Measurements from ENCODE around the gene PC.

The PC gene

DNA sequence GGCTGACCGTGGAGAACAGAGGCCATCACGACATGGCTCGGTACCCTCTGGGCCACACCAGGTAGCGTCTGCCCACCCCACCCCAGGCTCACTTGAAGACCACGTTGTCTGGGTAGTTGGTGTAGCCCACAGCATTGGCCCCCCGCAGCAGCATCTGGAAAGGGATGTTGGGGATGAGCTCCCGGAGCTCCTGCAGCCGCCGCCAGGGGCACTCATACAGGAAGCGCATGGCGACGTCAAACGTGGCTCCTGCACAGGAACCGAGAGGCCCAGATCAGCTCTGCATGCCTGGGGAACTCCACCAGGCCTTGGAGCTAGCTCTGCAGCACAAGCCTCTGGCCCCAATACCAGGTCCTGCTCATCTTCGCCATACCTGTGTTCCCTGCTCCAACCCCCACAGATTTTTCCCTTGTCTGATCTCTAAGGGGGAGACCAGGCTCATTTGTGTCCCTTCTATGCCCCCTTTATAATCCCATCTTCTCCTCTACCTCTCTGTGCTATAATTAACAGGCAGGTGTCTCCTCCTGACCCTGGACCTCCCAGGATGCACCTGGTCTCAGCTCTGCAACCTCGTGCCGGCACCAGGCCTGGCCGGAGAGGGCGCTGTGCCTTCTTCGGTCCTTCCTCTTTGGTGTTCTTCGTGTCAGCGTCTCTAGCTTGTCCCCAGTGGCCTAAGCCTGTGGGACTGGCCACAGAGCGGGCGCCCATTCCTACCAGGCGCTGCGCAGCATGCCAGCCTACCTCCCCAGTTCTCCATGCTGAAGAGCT, 106.3 kb downstream of the PC start:
- peak; percentile 43 for DNase-seq

DNA sequence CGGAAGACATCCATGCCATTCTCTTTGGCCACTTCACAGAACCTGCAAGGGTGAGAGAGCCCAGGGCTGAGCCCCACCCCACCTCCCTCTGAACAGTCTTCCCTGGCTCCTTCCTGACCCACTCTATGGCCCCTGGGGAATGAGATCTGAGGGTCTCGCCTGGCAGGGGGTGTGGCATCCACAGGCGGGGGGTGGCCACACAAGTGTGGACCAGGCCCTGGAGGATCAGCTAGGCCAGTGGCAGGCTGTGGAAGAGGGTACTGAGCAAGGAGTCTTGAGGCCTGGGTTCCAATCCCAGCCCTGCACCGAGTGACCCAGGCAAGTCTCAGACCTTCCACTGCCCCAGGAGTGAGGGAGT, 107.0 kb downstream of the PC start:
- no peak for DNase-seq

- no peak for DNase-seq
These were observed 107.5 kb downstream of the PC start for GRCh38 chr11:66850588-66851238.

- DNase-seq = no peak
These were observed 108.0 kb downstream of the PC start for GRCh38 chr11:66850235-66850587.

DNA sequence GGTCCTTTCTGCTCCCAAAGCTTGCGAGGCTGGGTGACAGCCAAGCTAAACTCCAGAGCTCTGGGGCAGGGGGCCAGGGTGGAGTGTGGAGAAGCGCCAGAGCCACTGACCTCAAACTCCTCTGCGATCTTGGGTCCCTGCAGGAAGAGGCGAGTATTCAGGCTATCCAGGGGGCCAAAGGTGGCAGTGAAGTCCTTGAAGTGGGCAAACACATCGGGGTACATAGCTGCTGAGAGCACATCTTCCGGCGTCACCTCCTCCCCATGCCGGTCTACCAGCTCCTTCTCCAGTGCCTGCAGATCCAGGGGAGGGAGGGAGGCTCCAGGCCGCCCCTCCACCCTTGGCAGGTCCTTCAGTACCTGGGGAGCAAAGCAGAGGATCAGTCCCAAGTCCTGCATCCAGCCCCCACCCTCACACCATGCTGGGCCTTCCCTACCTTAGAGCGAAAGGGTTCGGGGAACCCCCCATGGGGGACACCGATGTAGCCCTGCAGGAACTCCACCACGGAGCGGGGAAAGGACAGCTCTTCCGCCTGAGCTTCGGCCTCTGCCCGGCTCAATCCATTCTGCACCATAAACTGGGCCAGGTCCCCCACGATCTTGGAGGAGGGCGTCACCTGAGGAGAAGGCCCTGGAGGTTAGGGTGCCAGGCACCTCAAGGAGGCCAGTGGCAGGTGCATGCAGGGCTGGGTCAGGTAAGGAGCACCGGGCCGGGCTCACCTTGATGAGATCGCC, 108.5 kb downstream of the PC start:
- DNase-seq = no peak

GRCh38 chr11:66848671-66849500, 109.3 kb downstream of the PC start:
- DNase-seq = no peak

DNA sequence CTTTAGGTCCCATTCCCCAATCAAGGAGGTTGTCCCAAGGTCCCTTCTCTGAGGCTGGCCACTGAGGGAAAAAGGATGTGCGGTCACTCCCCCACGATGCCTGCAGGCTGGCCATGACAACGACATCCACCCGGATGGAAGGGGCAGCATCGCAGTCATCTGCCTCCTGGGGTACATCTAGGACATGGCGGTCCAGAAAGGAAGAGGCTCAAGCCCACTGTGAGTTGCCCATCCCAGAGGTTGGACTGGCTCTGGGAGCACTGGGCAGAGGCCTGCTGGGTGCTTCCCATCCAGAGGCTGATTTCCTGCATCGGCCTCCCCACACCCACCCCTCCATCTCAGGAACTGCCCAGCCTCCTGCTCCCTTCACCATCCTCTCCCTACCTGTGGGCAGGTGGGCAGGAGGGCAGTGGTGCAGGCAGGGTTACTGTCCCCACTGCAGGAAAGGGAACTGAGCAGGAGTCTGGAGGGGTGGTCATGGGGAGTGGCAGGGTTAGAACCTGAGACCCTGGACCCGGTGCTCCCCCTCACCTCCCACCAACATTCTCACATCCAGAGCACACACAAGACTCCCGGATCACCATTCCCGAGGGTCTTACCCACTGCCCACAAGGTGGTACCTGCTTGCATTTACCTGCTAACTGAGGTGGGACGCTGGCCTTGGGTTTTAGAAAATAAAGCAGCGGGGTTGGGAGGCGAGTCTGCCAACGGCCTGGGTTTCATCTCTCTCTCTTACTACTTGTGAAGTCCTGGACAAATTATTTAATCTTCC, 110.5 kb downstream of the PC start:
- DNase-seq = no peak

DNA sequence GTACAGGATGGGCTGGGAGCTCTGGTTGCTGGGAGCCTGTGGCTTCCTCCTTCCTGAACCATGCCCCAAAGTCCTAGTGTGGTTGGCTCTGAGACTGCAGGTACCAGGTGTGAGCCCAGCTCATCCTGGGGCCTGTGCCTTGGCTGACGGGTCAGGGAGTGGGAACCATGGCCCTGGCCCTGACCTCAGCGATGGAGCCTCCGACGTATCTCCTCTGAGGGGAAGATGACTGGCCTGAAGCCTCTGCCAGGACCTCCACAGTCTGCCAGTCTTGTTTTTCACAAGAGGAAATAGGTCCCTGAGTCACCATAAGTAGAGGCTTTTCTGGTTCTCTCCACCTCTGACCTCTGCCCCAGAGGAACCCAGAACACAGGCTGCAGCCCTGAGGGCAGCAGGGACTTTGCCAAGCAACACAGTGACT, 111.5 kb downstream of the PC start:
- DNase-seq = no peak

- DNase-seq = no peak
These were observed 112.3 kb downstream of the PC start for GRCh38 chr11:66845876-66846212.

DNA sequence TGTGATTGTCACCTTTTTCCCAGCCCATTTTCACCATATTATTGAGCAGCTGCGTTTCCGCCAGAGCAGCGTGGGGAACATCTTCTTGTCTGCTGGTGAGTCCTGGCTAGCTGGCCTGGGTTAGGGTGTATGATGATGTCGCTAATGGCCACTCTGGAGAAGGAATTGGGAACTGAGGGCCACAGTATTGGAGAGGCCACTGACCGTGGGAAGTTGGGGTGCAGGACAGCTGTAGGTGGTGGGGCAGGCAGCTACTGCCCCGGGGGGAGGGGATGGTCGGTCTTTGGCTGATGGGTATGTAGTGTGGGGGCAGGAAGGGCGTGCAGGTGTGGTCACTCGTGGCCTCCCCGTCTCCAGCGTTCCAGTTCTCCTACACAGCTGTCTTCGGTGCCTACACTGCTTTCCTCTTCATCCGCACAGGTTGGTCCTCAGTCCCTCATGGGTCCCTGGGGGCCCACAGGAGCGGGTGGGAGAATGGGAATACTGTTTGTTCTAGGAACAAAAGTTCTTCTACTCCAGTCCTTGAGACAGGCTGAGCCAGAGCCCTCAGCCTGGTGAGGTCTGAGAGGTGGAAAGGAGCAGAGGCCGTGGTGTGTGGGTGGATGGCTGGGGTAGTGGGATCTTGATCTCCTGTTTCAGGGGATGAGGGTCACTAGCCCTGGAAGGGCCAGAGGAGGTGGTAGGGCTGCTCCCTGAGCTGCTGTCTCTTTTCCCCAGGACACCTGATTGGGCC, 112.9 kb downstream of the PC start:
- DNase-seq = no peak

GRCh38 chr11:66844496-66845142, 113.6 kb downstream of the PC start:
- no peak for DNase-seq

- DNase-seq = no peak
These were observed 114.2 kb downstream of the PC start for GRCh38 chr11:66843776-66844495.

- DNase-seq = peak; percentile 93
These were observed 115.0 kb downstream of the PC start, which contains the start of gene RCE1 for GRCh38 chr11:66842896-66843775. Gene RCE1 (plus strand): TSS chr11:66843441. CDS start chr11:66843456, 15 bp downstream.

GRCh38 chr11:66842501-66842895, 115.7 kb downstream of the PC start:
- no peak for DNase-seq

DNA sequence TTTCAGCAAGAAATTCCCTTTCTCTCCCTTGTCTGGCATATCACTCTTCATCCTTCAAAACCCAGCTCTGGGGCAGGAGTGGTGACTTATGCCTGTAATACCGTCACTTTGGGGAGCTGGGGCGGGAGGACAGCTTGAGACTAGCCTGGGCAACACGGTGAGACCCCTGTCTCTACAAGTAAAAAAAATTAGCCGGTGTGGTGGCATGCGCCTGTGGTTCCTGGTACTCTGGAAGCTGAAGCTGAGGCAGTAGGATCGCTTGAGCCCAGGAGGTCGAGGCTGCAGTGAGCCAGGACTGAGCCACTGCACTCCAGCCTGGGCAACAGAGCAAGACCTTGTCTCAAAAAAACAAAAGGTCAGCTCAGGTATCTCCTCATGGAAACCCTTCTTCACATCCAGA, 116.3 kb downstream of the PC start:
- no peak for DNase-seq

- no peak for DNase-seq
These were observed 117.7 kb downstream of the PC start for GRCh38 chr11:66840317-66841091.

- DNase-seq = no peak
These were observed 122.3 kb downstream of the PC start for GRCh38 chr11:66835768-66836405.

DNA sequence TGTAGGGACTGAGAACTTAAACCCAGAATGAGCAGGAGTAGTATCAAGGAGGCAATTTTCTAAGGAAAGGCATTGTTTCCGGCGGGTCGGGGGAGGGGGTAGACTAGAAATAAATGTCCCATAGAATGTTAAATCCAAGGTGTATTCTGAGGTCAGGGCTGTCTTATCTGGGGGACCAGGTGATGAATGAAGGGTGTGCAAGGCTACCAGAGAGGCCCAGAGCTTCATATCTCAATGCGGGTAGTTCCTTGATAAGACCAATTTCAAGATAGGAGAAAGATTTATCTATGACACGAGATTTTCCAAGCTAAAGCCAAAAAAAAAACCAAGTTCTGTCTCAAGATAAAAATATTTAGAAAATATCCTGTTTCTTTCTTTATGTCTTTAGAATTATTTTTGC, 123.2 kb downstream of the PC start:
- DNase-seq = no peak

Data from activated CD4-positive, alpha-beta T cell treated with anti-CD3 and anti-CD28 coated beads, Interleukin-2, amount 50 U/mL, for 16 hours (primary cell).